ENCODE results near the gene C17orf50. TPM values are rescaled to one million over a fixed set of nuclear protein-coding genes. Genes with fewer than 3 reads are reported as not detected.
A peak's percentile ranks its signal among the peaks of the same experiment; 100 is the strongest.

Gene C17orf50
- total RNA-seq, 1 donor from 2014 or later = not detected

GRCh38 chr17:35730400-35731005, 30.2 kb upstream of the C17orf50 start:
- TF ChIP-seq CTCF (IDR thresholded peaks at IDR 0.05) = no peak
- peaks cover 13% of the 10 kb centered on the region for H3K4me1 ChIP-seq
- intact Hi-C loops (cut with DNase I) = no loop called here

GRCh38 chr17:35731239-35731916, 29.3 kb upstream of the C17orf50 start, which contains the start of gene RASL10B:
RASL10B (plus strand) TSS chr17:35731639; CDS start chr17:35735185, 3,546 bp downstream.
- DNase-seq = peak; percentile 82
- intact Hi-C loops (cut with DNase I) = no loop called here
- no peaks in the 10 kb centered on the region for H3K9me3 ChIP-seq
- H3K36me3 ChIP-seq = peaks cover 5% of the 10 kb centered on the region
- H3K4me3 ChIP-seq = peak within 1 kb of the TSS; percentile 55
- ATAC-seq = peak; percentile 82
- no peak for TF ChIP-seq CTCF (IDR thresholded peaks at IDR 0.05)
- peaks cover 13% of the 10 kb centered on the region for H3K4me1 ChIP-seq
- H3K27me3 ChIP-seq = no peaks in the 10 kb centered on the region
- no peak within 1 kb of the TSS for H3K27ac ChIP-seq

More at GRCh38 chr17:35730400-35731005, 30.2 kb upstream of the C17orf50 start:
- Histone ChIP-seq H3K27me3 (no peaks in the 10 kb centered on the region), H3K4me3 (no peak overlapping the region), H3K9me3 (no peaks in the 10 kb centered on the region), H3K36me3 (peaks cover 11% of the 10 kb centered on the region), H3K27ac (no peak overlapping the region)
- no peak for DNase-seq
- no peak for ATAC-seq

GRCh38 chr17:35731917-35732805, 28.5 kb upstream of the C17orf50 start:
- no peak for TF ChIP-seq CTCF (IDR thresholded peaks at IDR 0.05)
- no peak for DNase-seq
- H3K27ac ChIP-seq = no peak overlapping the region
- peak overlapping the region; percentile 55 for H3K4me3 ChIP-seq
- H3K4me1 ChIP-seq = peaks cover 12% of the 10 kb centered on the region
- H3K36me3 ChIP-seq = no peaks in the 10 kb centered on the region
- H3K9me3 ChIP-seq = no peaks in the 10 kb centered on the region
- intact Hi-C loops (cut with DNase I) = no loop called here
- ATAC-seq = peak; percentile 11
- no peaks in the 10 kb centered on the region for H3K27me3 ChIP-seq

GRCh38 chr17:35732806-35733136, 27.9 kb upstream of the C17orf50 start:
- no peak overlapping the region for H3K27ac ChIP-seq
- DNase-seq = no peak
- no peak for TF ChIP-seq CTCF (IDR thresholded peaks at IDR 0.05)
- H3K9me3 ChIP-seq = no peaks in the 10 kb centered on the region
- H3K27me3 ChIP-seq = no peaks in the 10 kb centered on the region
- ATAC-seq = no peak
- peaks cover 11% of the 10 kb centered on the region for H3K4me1 ChIP-seq
- no peak overlapping the region for H3K4me3 ChIP-seq
- no peaks in the 10 kb centered on the region for H3K36me3 ChIP-seq
- intact Hi-C loops (cut with DNase I) = no loop called here

- no peak for TF ChIP-seq CTCF (IDR thresholded peaks at IDR 0.05)
- Histone ChIP-seq H3K36me3 (no peaks in the 10 kb centered on the region), H3K9me3 (no peaks in the 10 kb centered on the region), H3K27me3 (no peaks in the 10 kb centered on the region), H3K4me3 (no peak overlapping the region), H3K27ac (no peak overlapping the region), H3K4me1 (peaks cover 11% of the 10 kb centered on the region)
- ATAC-seq (no peak), DNase-seq (no peak)
- intact Hi-C loops (cut with DNase I) = no loop called here
Observed at GRCh38 chr17:35733366-35733765, 27.3 kb upstream of the C17orf50 start.
